DOHH2 (cell line): Measurements from ENCODE around the gene TMPRSS2.

Source experiments
- EZH2phosphoT487 ChIP-seq: fragments of 200-600 bp; sonication (generic); IDR thresholded peaks from 2 replicates; pipeline ENCODE4 v1.6.1; 2017; ENCODE audit warnings: borderline replicate concordance, mild to moderate bottlenecking, antibody characterized with exemption, low read length, moderate library complexity, mixed read lengths
- TF ChIP-seq, protein P1 (sequence below): fragments of 200-600 bp; sonication (generic); IDR thresholded peaks from one replicate; pipeline ENCODE4 v1.5.1; 2014; ENCODE audit warnings: antibody characterized with exemption, mild to moderate bottlenecking, low read depth, low read length; ENCODE audit not compliant: poor library complexity, severe bottlenecking

DNA sequence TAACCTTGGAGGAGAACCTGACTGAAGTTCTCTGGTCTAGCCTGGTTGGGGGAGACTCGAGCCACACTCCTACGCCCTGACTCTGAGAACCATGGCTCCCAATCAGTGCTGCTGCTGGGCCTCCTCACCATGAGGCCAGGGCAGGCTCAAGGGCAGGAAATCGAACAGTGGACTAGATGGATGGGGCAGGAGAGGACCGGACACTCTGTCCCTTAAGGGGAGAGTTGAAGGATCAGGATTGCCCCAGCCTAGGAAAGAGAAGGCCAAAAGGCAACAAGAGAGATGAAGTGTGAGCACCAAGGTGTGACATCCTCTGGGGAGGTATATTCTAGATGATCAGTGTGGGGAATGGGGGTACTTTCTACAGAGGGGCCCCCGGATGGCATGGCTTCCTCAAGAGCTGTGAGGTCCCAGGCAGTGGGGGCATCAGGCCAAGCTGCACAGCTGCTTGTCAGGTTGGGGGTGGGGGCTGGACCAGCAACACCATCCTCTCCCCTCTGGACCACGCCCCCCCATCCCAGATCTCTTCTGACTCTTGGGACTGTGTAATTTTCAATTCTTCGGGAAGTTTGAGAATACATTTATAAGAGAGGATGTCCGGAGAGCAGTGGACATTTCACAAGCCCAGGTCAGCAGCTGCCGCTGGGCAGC, 47.9 kb downstream of the TMPRSS2 start:
- TF ChIP-seq, protein P1, sequence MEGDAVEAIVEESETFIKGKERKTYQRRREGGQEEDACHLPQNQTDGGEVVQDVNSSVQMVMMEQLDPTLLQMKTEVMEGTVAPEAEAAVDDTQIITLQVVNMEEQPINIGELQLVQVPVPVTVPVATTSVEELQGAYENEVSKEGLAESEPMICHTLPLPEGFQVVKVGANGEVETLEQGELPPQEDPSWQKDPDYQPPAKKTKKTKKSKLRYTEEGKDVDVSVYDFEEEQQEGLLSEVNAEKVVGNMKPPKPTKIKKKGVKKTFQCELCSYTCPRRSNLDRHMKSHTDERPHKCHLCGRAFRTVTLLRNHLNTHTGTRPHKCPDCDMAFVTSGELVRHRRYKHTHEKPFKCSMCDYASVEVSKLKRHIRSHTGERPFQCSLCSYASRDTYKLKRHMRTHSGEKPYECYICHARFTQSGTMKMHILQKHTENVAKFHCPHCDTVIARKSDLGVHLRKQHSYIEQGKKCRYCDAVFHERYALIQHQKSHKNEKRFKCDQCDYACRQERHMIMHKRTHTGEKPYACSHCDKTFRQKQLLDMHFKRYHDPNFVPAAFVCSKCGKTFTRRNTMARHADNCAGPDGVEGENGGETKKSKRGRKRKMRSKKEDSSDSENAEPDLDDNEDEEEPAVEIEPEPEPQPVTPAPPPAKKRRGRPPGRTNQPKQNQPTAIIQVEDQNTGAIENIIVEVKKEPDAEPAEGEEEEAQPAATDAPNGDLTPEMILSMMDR = no peak
- TF ChIP-seq EZH2phosphoT487 = no peak
